Right renal pelvis (tissue), 4 donors: ENCODE results near the gene CDH2. TPM values are rescaled to one million over a fixed set of nuclear protein-coding genes. Genes with fewer than 3 reads are reported as not detected.
A peak's percentile ranks its signal among the peaks of the same experiment; 100 is the strongest.

Experiments
- DNase-seq, 4 donors: peaks; one replicate each; pipeline ENCODE4 v3.0.0-alpha.2; 2013; ENCODE audit warnings: low read depth in 4 of 4, low spot score in 3 of 4, missing footprints in 1 of 4
- polyA plus RNA-seq, 4 donors: library from polyadenylated mRNA; unstranded; fragments of 120-200 nt; gene quantifications; one replicate each; pipeline ENCODE4 v1.2.1, GENCODE V29; 2013; ENCODE audit not compliant: insufficient read length in 4 of 4

CDH2 gene
- polyA plus RNA-seq, 4 donors, result 70.3 to 87.6 (median 81.2) TPM

GRCh38 chr18:28050545-28050944 is 126.4 kb downstream of the CDH2 start:
- DNase-seq, result no peak

GRCh38 chr18:28048612-28049011 is 128.3 kb downstream of the CDH2 start:
- DNase-seq, result no peak

GRCh38 chr18:28045880-28046279 is 131.1 kb downstream of the CDH2 start:
- DNase-seq, result no peak

GRCh38 chr18:28045176-28045810 is 131.6 kb downstream of the CDH2 start:
- peak in 1 of 4 donors; percentile 14 for DNase-seq

GRCh38 chr18:28044036-28044435 is 132.9 kb downstream of the CDH2 start:
- no peak for DNase-seq

GRCh38 chr18:28043631-28044030 is 133.3 kb downstream of the CDH2 start:
- DNase-seq, result no peak

GRCh38 chr18:28041366-28041765 is 135.6 kb downstream of the CDH2 start:
- DNase-seq, result no peak

- DNase-seq, result no peak
Observed at GRCh38 chr18:28040716-28041115, 136.2 kb downstream of the CDH2 start.

- DNase-seq, result no peak
Observed at GRCh38 chr18:28040211-28040610, 136.7 kb downstream of the CDH2 start.

- no peak for DNase-seq
Observed at GRCh38 chr18:28039691-28040090, 137.2 kb downstream of the CDH2 start.

- no peak for DNase-seq
Observed at GRCh38 chr18:28039078-28039477, 137.9 kb downstream of the CDH2 start.

GRCh38 chr18:28036488-28036887 is 140.4 kb downstream of the CDH2 start:
- no peak for DNase-seq

GRCh38 chr18:28034567-28034966 is 142.4 kb downstream of the CDH2 start:
- DNase-seq, result no peak

GRCh38 chr18:28032177-28032576 is 144.8 kb downstream of the CDH2 start:
- no peak for DNase-seq

GRCh38 chr18:28030458-28030857 is 146.5 kb downstream of the CDH2 start:
- no peak for DNase-seq

- DNase-seq, result no peak
Observed at GRCh38 chr18:28027755-28028154, 149.2 kb downstream of the CDH2 start.

- no peak for DNase-seq
Observed at GRCh38 chr18:28019425-28020108, 157.4 kb downstream of the CDH2 start.

GRCh38 chr18:28018351-28018750 is 158.6 kb downstream of the CDH2 start:
- DNase-seq, result no peak

- no peak for DNase-seq
Observed at GRCh38 chr18:28015671-28016070, 161.3 kb downstream of the CDH2 start.

GRCh38 chr18:28013066-28013465 is 163.9 kb downstream of the CDH2 start:
- no peak for DNase-seq

- no peak for DNase-seq
Observed at GRCh38 chr18:28012336-28012735, 164.6 kb downstream of the CDH2 start.

- DNase-seq, result no peak
Observed at GRCh38 chr18:28009589-28009988, 167.3 kb downstream of the CDH2 start.
